GM18870 (cell line): ENCODE results near the gene GET4.

Experiments used
- ATAC-seq: cut with Tn5 transposase; IDR thresholded peaks from one replicate; pipeline ENCODE4 v1.9.1; 2021; ENCODE audit warnings: moderate library complexity; ENCODE audit not compliant: unreplicated experiment

The GET4 gene

GRCh38 chr7:945147-945555 lies 68.8 kb downstream of the GET4 start:
- ATAC-seq = no peak

- no peak for ATAC-seq
Measured at GRCh38 chr7:945556-946255, 69.4 kb downstream of the GET4 start.
